Prostate gland (tissue), 2 donors: ENCODE measurements around the gene PDZRN3.

Experiments used
- POLR2A ChIP-seq: fragments of 450-650 bp; IDR thresholded peaks from one replicate; pipeline ENCODE4 v1.6.1; 2016; ENCODE audit warnings: antibody characterized with exemption, mild to moderate bottlenecking
- POLR2AphosphoS5 ChIP-seq: sonication (generic); formaldehyde crosslinking; IDR thresholded peaks from one replicate; pipeline ENCODE4 v1.6.1; 2017; ENCODE audit warnings: antibody characterized with exemption
- TF ChIP-seq, protein P1 (sequence below), 4 experiments: fragments of 200-600 bp in 2 of 4; fragments of 450-650 bp in 2 of 4; sonication (generic) in 2 of 4; IDR thresholded peaks; 1 replicate in 3 of 4; 2 replicates in 1 of 4; pipeline ENCODE4 v1.5.1; 2016 to 2019; ENCODE audit warnings: antibody characterized with exemption in 4 of 4, mild to moderate bottlenecking in 2 of 4, moderate library complexity in 2 of 4

GRCh38 chr3:73459711-73460110, 165.0 kb downstream of the PDZRN3 start:
- TF ChIP-seq, protein P1, sequence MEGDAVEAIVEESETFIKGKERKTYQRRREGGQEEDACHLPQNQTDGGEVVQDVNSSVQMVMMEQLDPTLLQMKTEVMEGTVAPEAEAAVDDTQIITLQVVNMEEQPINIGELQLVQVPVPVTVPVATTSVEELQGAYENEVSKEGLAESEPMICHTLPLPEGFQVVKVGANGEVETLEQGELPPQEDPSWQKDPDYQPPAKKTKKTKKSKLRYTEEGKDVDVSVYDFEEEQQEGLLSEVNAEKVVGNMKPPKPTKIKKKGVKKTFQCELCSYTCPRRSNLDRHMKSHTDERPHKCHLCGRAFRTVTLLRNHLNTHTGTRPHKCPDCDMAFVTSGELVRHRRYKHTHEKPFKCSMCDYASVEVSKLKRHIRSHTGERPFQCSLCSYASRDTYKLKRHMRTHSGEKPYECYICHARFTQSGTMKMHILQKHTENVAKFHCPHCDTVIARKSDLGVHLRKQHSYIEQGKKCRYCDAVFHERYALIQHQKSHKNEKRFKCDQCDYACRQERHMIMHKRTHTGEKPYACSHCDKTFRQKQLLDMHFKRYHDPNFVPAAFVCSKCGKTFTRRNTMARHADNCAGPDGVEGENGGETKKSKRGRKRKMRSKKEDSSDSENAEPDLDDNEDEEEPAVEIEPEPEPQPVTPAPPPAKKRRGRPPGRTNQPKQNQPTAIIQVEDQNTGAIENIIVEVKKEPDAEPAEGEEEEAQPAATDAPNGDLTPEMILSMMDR (IDR thresholded peaks at IDR 0.05), result no peak
- TF ChIP-seq POLR2A, result no peak
- TF ChIP-seq POLR2AphosphoS5, result no peak
